Endometrial microvascular endothelial cells (primary cell): ENCODE results near the gene ARHGAP10. TPM values are rescaled to one million over a fixed set of nuclear protein-coding genes. Genes with fewer than 3 reads are reported as not detected.

Source experiments
- in situ Hi-C: cut with HindIII; loops from 2 replicates; pipeline ENCODE4 v1.10.0; 2017; ENCODE audit warnings: low sequenced_read_pairs, low pct_unique_long_range_greater_than_20kb; ENCODE audit errors: inconsistent ontology term
- total RNA-seq: library from RNA; depleted of rRNA; stranded (reverse); fragments of >200 nt; gene quantifications from one replicate; pipeline ENCODE4 v1.2.3, GENCODE V29; 2015; ENCODE audit errors: inconsistent ontology term

The ARHGAP10 gene
- total RNA-seq, 1 donor from 2014 or later, result 28.1 TPM

DNA sequence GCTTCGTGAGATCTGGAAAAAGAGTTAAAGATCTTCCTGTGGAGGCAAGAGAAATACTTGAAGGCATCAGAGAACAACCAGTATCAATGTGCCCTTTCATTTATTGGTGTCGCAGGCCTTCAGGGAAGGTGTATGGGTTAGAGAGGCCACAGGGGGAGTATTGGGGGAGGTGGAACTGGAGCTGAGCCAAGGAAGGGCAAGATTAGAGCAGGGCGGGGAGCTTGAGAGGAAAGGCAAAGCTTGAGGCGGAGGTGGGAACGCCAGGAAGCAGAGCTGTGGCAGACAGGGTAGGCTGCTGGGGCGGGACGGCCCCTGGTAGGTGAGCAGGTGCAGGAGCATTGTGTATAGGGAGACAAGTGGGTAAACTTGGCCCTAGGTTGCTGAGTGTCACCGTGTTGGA lies 329.9 kb downstream of the ARHGAP10 start:
- in situ Hi-C loops, result no loop called here

DNA sequence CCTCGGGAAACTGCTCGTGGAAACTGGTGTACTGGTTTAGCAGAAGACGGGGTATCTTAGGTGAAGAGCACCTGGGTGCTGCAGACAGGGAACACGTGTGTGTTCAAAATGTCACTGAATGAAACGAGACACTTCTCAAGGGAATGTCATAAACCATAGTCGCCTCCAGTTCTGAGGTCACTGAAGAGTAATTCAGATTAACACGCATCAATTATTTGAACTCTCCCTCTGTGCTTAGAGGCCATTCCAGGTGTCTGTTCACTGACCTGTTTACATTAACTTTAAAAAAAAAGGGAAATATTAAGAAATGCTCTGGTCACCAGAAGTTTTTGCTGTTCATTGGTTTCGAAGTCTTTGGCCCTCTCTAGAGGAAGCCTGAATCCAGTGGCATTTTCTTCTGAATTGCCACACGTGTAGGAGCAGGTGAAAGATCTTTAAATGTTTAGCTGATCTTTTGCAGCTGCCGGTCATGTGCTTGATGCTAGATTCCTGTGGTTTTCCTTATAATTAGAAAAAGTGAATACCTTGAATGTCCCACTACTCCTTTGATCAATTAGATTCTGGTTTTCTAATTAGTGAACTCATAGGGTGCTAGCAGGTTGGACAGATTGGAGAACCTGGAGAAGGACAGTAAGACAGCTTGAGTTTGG lies 330.5 kb downstream of the ARHGAP10 start:
- in situ Hi-C loops, result no loop called here

- in situ Hi-C loops, result no loop called here
Measured at GRCh38 chr4:148064451-148064850, 332.6 kb downstream of the ARHGAP10 start.

- in situ Hi-C loops, result no loop called here
Measured at GRCh38 chr4:148065075-148065474, 333.2 kb downstream of the ARHGAP10 start.

- in situ Hi-C loops, result no loop called here
Measured at GRCh38 chr4:148067301-148067916, 335.5 kb downstream of the ARHGAP10 start.

DNA sequence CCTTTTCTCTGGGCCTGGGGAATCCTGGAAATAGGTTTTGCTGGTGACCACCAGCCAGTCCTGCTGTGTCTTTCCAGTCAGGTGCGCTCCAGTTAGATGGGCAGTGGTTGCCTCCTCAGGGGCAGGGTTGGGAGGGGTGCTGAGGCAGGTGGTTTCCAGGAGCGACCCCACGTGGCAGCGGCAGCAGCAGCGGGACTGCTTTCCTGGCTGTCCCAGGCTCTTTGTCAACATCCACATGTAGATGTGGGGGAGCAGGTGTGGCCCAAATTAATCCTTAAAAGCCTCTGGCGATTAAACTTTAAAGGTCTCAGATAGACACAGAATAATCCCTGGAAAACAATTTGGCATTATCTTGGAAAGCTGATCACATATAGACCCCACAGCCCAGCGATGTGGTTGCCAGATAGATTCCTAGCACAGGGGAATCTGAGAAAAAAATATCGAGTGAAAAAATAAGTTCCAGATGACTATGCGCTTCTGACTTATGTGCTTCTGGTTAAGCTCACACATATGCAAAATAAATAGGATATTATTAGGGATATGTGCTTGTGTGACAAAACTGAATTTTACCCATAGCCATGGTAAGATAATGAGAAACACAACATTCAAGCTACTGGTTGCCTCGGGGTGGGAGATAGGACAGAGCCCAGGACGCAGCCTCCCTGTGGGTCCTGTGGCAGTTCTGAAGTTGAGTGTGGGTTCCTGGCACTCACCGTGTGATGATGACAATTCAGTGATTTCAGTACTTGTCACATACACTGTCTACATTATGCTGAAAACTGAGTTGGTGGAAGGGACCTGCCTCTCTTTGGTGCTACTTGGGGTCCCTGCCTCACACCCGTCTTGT lies 336.4 kb downstream of the ARHGAP10 start:
- in situ Hi-C loops, result no loop called here

DNA sequence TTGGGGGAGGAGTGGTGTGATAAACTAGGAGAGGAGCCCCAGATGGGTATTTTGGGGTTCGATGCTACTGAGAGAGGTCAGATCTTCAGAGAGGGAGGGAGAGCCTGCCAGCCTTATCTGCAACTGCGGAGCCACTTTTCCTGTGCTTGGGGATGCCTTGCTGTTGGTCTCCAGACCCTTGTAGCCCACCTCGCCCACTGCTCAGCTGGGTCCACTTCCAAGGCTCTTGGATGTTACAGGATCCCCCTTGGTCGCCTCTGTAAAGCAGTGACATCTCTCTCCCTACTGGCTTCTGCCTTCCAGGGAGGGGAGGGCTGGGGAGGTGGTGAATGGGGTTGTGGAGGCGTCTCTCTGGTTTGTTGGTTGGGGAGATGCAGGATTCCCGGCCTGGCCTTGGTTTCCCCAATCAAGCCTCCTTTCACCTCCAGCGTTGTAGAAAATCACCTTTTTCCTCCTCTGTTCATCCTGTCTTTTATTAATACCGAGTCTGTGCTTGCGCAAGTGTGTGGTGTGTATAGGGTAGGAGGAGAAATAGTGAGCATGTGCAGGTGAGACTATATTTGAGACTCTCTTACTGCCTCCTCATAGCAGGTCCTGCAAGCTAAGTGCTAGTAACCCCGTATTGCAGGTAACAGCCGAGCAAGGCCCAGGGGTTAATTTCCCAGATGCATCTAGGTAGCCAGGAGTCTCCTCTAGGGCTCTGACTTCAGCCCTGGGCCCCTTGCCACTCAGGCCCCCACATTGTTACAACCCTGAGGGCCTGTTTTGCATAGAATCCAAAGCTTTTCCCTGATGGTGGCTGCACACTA lies 337.4 kb downstream of the ARHGAP10 start:
- in situ Hi-C loops, result no loop called here

DNA sequence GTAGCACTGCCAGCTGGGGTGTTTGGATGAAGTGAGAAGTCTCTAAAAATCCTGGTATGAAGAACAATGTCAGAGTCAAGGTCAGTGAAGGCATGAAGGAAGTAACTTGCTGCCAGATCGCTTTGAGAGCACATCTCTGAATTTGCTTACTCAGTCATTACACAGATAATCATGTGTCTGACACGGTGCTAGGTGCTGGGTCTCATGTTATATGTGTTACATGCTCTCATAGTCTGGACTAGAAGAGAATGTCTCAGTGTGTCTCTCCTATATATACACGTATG lies 337.9 kb downstream of the ARHGAP10 start:
- in situ Hi-C loops, result no loop called here

DNA sequence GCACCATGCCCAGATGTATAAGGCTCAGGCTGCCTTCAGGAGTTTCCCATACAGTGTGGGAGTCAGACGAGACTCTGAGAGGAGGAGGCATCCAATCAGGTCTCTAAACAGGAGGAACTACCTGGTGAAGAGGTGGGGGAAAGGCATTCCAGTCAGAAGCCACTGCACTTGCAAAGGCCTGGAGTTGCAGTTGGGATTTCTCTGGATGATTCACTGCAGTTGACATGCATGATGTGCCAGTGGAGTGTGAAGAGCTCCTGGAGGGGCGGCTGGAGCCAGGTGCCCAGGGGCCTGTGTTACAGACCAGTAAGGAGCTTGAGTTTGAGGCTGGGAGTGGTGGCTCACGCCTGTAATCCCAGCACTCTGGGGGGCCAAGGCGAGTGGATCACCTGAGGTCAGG lies 339.1 kb downstream of the ARHGAP10 start:
- in situ Hi-C loops, result no loop called here

DNA sequence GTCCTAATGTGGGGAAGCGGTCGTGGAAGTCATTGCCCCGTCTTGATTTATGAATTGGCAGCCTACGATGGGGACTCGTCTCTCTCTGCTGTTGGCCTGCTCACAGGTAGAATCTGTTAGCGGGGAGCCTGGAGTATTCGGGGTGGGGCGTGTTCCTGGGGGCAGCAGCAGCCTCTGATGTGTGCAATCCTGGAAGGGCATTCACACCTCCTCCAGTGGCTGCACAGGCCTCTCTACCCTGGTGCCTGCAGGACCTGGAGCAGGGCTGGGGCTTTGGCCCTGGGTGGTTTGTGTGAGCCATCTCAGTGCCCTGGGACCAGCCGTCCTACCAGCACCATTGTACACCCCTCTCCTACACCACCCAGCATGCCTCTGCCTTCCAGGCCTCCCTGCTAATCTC lies 340.9 kb downstream of the ARHGAP10 start:
- in situ Hi-C loops, result no loop called here

DNA sequence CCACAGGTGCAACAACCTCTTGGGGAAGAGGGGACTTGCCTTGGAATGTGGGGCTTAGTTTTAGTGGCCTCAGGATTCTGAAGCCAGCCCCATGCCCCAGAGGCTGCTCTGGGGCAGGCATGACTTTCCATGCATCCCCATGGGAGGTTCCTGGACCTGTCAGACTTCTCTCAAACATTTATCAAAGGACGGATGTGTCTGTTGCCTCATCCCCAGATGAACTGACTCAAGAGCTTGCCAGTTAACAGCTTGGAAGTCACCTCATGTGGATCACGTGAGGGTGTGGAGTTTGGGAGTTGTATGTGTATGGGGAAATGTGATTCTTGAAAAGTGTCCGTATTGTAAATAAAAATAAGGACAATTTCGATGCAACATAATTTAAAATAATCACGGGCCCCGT lies 341.5 kb downstream of the ARHGAP10 start:
- in situ Hi-C loops, result no loop called here

DNA sequence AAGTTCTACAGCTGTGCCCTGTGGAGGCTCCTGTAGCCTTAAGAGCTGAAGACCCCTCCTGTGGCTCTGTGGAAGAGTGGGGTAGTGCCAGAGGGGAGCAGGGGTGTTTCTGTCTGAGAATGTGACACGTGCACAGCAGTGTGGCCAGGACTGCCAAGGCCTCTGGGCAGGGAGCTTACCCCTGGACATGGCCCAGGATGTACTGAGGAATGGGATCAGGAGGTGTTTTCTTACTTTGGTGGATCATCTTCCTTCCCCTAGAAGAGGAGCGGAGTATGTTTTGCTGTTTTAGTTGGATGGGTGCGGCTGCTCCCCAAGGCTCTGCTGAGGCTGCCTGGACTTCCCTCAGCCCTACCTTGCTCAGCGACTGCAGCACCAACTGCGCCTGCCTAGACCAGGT lies 342.6 kb downstream of the ARHGAP10 start:
- in situ Hi-C loops, result no loop called here

- in situ Hi-C loops, result no loop called here
Measured at GRCh38 chr4:148075438-148075837, 343.6 kb downstream of the ARHGAP10 start.

- in situ Hi-C loops, result no loop called here
Measured at GRCh38 chr4:148076964-148077363, 345.1 kb downstream of the ARHGAP10 start.

DNA sequence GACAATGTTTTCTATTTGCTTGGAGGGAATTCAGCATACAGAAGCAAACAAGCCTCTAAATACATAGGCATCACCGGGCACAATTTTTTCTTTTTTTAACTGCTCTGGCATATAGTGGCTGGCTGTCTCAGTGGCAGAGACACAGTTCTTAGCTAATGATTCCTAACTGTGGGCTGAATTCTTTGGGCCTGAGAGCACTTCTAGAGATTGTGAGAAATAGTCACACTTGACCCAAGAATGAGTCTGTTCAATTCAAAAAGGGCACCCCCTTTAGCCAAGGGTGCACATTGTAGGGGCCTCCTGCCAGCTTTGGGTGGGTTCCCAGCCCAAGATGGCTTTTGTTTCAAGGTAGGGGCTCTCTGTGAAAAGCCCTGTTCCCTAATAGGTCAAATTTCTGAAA lies 345.7 kb downstream of the ARHGAP10 start:
- in situ Hi-C loops, result no loop called here

GRCh38 chr4:148078061-148078460 lies 346.2 kb downstream of the ARHGAP10 start:
- in situ Hi-C loops, result no loop called here

GRCh38 chr4:148079961-148080360 lies 348.1 kb downstream of the ARHGAP10 start:
- in situ Hi-C loops, result no loop called here

GRCh38 chr4:148081267-148081666 lies 349.4 kb downstream of the ARHGAP10 start:
- in situ Hi-C loops, result no loop called here

DNA sequence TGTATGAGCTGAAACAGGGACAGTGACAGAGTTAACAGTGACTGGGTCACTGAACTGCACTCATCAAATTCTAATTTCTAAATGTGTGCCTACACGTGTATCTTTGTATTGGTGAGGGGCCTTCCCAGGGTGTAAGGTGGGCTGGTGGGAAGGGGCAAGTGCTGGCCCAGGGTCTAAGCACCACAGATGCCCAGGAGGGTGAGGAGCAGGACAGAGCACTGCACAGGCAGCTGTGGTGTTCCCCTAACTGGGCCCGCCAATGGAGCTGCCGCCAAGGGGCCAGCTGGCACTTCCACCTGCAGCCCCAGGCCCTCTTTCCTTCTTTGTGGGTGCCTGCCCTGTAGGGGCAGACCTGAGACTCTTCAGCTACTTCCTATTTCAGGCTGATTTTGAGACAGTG lies 349.9 kb downstream of the ARHGAP10 start:
- in situ Hi-C loops, result no loop called here
